ENCODE data around the gene COL4A5. TPM values are rescaled to one million over a fixed set of nuclear protein-coding genes. Genes with fewer than 3 reads are reported as not detected.

COL4A5 gene
- total and polyA plus RNA-seq, 2 of the 8 experiments (the other 6 are each of a cell fraction or from before 2014, with no cell fraction given) = 24.9 to 30.2 TPM

DNA sequence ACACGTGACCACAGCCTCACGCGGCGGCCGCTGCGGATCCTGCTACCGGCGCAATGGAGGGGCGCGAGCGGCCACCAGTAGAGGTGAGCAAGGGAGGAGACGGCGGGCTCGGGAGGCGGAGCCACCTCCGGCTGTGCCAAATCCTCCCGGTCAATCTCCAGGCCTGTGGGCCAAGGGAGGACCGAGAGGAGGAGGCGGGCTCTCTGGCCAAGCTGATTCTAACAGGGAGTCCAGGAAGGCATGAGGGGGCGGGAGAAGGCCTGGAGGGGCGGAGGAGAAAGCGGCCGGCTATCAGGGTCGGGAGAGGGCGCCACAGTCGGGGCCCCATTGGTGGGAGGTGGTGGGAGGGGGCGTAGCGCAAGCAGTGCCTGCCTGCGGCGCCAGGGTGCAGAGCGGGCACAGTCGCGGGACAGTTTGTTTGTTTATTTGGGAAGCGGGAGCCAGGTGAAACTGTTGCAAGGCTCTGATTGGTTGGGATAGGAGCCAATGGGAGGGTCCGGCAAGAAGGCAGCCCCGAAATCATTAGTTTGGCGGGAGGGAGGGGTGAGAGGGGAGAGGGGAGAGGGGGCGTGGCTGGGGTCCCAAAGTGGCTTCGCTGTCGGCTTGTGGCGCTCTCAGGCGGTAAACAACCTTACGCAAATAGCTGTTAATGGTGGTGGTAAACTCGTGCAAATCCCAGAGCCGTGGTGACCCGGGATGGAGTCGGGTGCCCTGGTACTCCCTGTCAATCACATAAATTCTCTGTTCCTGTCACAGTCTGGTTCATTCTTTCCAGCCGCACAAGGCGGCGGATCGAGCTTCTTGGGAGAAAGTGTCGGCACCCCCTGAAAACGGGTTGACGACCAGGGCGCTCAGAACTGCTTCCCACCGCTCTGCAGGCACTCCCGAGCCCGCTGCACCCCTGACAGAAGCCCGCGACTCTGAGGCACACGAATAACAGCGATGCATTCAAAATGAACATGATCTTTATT is 297.2 kb downstream of the COL4A5 start, which contains the start of gene IRS4:
TSS of gene IRS4 (minus strand) at position 55 of the 971 bp plus-strand sequence.
- peaks cover 0 to 31% (median 20%) of the 10 kb centered on the region in 4 experiments; a peak in 6 of 7 replicates for H3K27me3 ChIP-seq (replicated peaks in 1 of 4; ENCODE audit: control insufficient read depth in 3 of 4, extremely low read depth in 1 of 4, insufficient read depth in 3 of 4, low read length in 3 of 4)
- H4K91ac ChIP-seq (replicated peaks; ENCODE audit: insufficient read length, low read length) = no peak within 1 kb of the TSS
- no peak within 1 kb of the TSS for H2BK15ac ChIP-seq (ENCODE audit: low read length)
- FAIRE-seq = no peak
- POLR2A ChIA-PET (ENCODE audit: partially characterized antibody) = interaction anchor here (0.6 to 1.4 kb wide), 2 partner anchors 38 to 139 kb away, joined by 3 to 4 read pairs; no protein-coding TSS in a partner anchor
- CTCF ChIA-PET (ENCODE audit: partially characterized antibody) = interaction anchor here (0.6 to 1.6 kb wide), 4 partner anchors 11 to 648 kb away, joined by 3 to 4 read pairs (median 4); no protein-coding TSS in a partner anchor
- H3K9me3 ChIP-seq (ENCODE audit: insufficient read depth in 2 of 2, low read depth in 1 of 2, low read length in 1 of 2) = peaks cover 0 to 15% of the 10 kb centered on the region in 2 experiments; a peak in 2 of 4 replicates
- H3K79me1 ChIP-seq (ENCODE audit: low read depth, low read length) = no peaks in the 10 kb centered on the region
- H3K27ac ChIP-seq (ENCODE audit: low read depth, low read length) = peak within 1 kb of the TSS; percentile 73; the same call in 1 of the 2 replicates
- H3K4me2 ChIP-seq (ENCODE audit: insufficient read depth in 1 of 2, low read depth in 2 of 2, low read length in 2 of 2) = peak within 1 kb of the TSS; percentile 92 to 95
- H3K9ac ChIP-seq (replicated peaks in 1 of 4; ENCODE audit: extremely low read depth in 1 of 4, low read depth in 3 of 4, low read length in 3 of 4) = peak within 1 kb of the TSS; percentile 34 to 87 (median 48)
- peak within 1 kb of the TSS; percentile 61 to 89 (median 79) for H3K4me3 ChIP-seq (ENCODE audit: extremely low read depth in 1 of 4, insufficient read depth in 2 of 4, low read depth in 3 of 4, low read length in 4 of 4)
- H2AFZ ChIP-seq (ENCODE audit: low read length) = peak within 1 kb of the TSS; percentile 95; the same call in 1 of the 2 replicates
- H3K4me1 ChIP-seq (replicated peaks in 1 of 4; ENCODE audit: control insufficient read depth in 3 of 4, insufficient read depth in 4 of 4, low read length in 3 of 4) = peaks cover 0 to 10% (median 2%) of the 10 kb centered on the region in 4 experiments; a peak in 1 of 7 replicates
- 0 out of 2 replicates have a peak within 1 kb of the TSS, but pooled peaks have one; percentile 9 for H2BK12ac ChIP-seq (ENCODE audit: low read depth, low read length)
- no peak within 1 kb of the TSS for H3K56ac ChIP-seq (replicated peaks; ENCODE audit: insufficient read length, low read depth, low read length)
- no peak within 1 kb of the TSS for H4K5ac ChIP-seq (ENCODE audit: insufficient read length, low read depth, low read length)
- H3K23me2 ChIP-seq (ENCODE audit: low read depth, low read length) = peaks cover 8% of the 10 kb centered on the region
- no peak within 1 kb of the TSS for H3K23ac ChIP-seq (ENCODE audit: insufficient read length)
- H2BK5ac ChIP-seq (ENCODE audit: low read depth, low read length) = no peak within 1 kb of the TSS; the same call in 1 of the 2 replicates
- H2BK20ac ChIP-seq (ENCODE audit: low read length) = no peak within 1 kb of the TSS
- WGBS, 2 experiments (ENCODE audit: extremely low coverage in 1 of 2, insufficient coverage in 1 of 2, insufficient read length in 1 of 2, insufficient replicate concordance in 2 of 2, low coverage in 1 of 2, low lambda C conversion rate in 2 of 2, missing lambda C conversion rate in 1 of 2) = 1% methylated on average over 20 of the region's 62 CpGs; no CpG with 5 or more reads in 1 of the 2 experiments
- no peak within 1 kb of the TSS for H3K18ac ChIP-seq (ENCODE audit: extremely low read depth, low read length)
- peaks cover 0 to 1% of the 10 kb centered on the region in 2 experiments for H4K20me1 ChIP-seq (replicated peaks in 1 of 2; ENCODE audit: control insufficient read depth in 1 of 2, insufficient read depth in 2 of 2, low read length in 2 of 2)
- no peaks in the 10 kb centered on the region; a peak in 1 of 4 replicates for H3K79me2 ChIP-seq (ENCODE audit: control insufficient read depth in 1 of 2, insufficient read depth in 2 of 2, low read length in 2 of 2)
- H3K36me3 ChIP-seq (ENCODE audit: control insufficient read depth in 2 of 4, insufficient read depth in 4 of 4, low read length in 3 of 4) = peaks cover 0 to 7% (median 0%) of the 10 kb centered on the region in 4 experiments; a peak in 2 of 8 replicates
- H3K14ac ChIP-seq (ENCODE audit: insufficient read length) = no peak within 1 kb of the TSS
- H4K8ac ChIP-seq (ENCODE audit: extremely low read depth, insufficient read depth, low read length) = peak within 1 kb of the TSS; percentile 68
- peak; percentile 78 to 79 for DNase-seq (ENCODE audit: low read depth in 1 of 2, low spot score in 2 of 2)
- no peak within 1 kb of the TSS for H2BK120ac ChIP-seq (replicated peaks; ENCODE audit: low read depth, low read length)
- no peak within 1 kb of the TSS for H3K4ac ChIP-seq (replicated peaks; ENCODE audit: insufficient read length, low read depth, low read length)
- H2AK5ac ChIP-seq (ENCODE audit: low read depth, low read length) = no peak within 1 kb of the TSS
- no peak for TF ChIP-seq SP2 (IDR thresholded peaks at IDR 0.05; ENCODE audit: low read length)
- TF ChIP-seq HDAC2 (IDR thresholded peaks at IDR 0.05; ENCODE audit: borderline replicate concordance in 1 of 2, low read depth in 2 of 2, low read length in 2 of 2) = peak in 1 of 2 experiments; percentile 68; a peak in 1 of 4 replicates
- peak; percentile 67 for TF ChIP-seq SAP30 (IDR thresholded peaks at IDR 0.05; ENCODE audit: insufficient read depth, insufficient replicate concordance, low read length)
- peak; percentile 29 to 31 for TF ChIP-seq RAD21 (IDR thresholded peaks at IDR 0.05 in 1 of 2, conservative IDR thresholded peaks at IDR 0.05 in 1 of 2; ENCODE audit: low read depth in 2 of 2, low read length in 2 of 2)
- TF ChIP-seq ZNF274 (IDR thresholded peaks at IDR 0.05; ENCODE audit: borderline replicate concordance, extremely low read depth, low read length) = no peak
- TF ChIP-seq EP300 (IDR thresholded peaks at IDR 0.05; ENCODE audit: borderline replicate concordance in 1 of 2, low read depth in 2 of 2, low read length in 2 of 2) = peak in 1 of 2 experiments; percentile 2; a peak in 1 of 3 replicates
- TF ChIP-seq TCF12 (IDR thresholded peaks at IDR 0.05; ENCODE audit: low read depth, low read length) = no peak
- no peak for TF ChIP-seq SRF (IDR thresholded peaks at IDR 0.05; ENCODE audit: low read depth, low read length)
- TF ChIP-seq CBX5 (IDR thresholded peaks at IDR 0.05; ENCODE audit: low read depth, low read length) = no peak

All from H1 (cell line).